H9 (cell line): Measurements from ENCODE around the gene MESD. TPM values are rescaled to one million over a fixed set of nuclear protein-coding genes. Genes with fewer than 3 reads are reported as not detected.

Experiments used
- DNase-seq: peaks from one replicate; pipeline ENCODE4 v3.0.0-alpha.2; 2017
- H2AFZ ChIP-seq: one replicate; pipeline ENCODE4 v1.6.1; 2013; ENCODE audit warnings: mild to moderate bottlenecking, low read length, control low read depth, moderate library complexity
- H2AK5ac ChIP-seq: 2 replicates; pipeline ENCODE4 v1.6.1; 2013; ENCODE audit warnings: low read length, control low read depth, mixed read lengths; ENCODE audit not compliant: insufficient read length
- H2BK120ac ChIP-seq: one replicate; pipeline ENCODE4 v1.6.1; 2013; ENCODE audit warnings: low read depth, mild to moderate bottlenecking, low read length, control low read depth, inconsistent platforms; ENCODE audit not compliant: poor library complexity, severe bottlenecking
- H2BK12ac ChIP-seq: 2 replicates; pipeline ENCODE4 v1.6.1; 2013; ENCODE audit warnings: low read length, control low read depth, mixed read lengths, low read depth; ENCODE audit not compliant: insufficient read length
- H2BK15ac ChIP-seq: 2 replicates; pipeline ENCODE4 v1.6.1; 2013; ENCODE audit warnings: low read depth, low read length, control low read depth
- H2BK20ac ChIP-seq: one replicate; pipeline ENCODE4 v1.6.1; 2013; ENCODE audit warnings: low read depth, mild to moderate bottlenecking, low read length, control low read depth, inconsistent platforms; ENCODE audit not compliant: poor library complexity, severe bottlenecking
- H2BK5ac ChIP-seq: 2 replicates; pipeline ENCODE4 v1.6.1; 2013; ENCODE audit warnings: low read length, control low read depth, mixed read lengths; ENCODE audit not compliant: insufficient read length
- H3K14ac ChIP-seq: 2 replicates; pipeline ENCODE4 v1.6.1; 2013; ENCODE audit warnings: low read length, control low read depth; ENCODE audit not compliant: insufficient read depth
- H3K18ac ChIP-seq: 2 replicates; pipeline ENCODE4 v1.6.1; 2013; ENCODE audit warnings: low read depth, mild to moderate bottlenecking, mixed read lengths, low read length, control low read depth; ENCODE audit not compliant: insufficient read length
- H3K23ac ChIP-seq: 2 replicates; pipeline ENCODE4 v1.6.1; 2013; ENCODE audit warnings: low read length, control low read depth, mixed read lengths, low read depth; ENCODE audit not compliant: insufficient read length
- H3K23me2 ChIP-seq: 2 replicates; pipeline ENCODE4 v1.6.1; 2013; ENCODE audit warnings: low read depth, mild to moderate bottlenecking, mixed read lengths, low read length, control low read depth; ENCODE audit not compliant: insufficient read length, poor library complexity, severe bottlenecking
- H3K27ac ChIP-seq: 2 replicates; pipeline ENCODE4 v1.5.1; 2013; ENCODE audit warnings: low read length, control low read depth, mixed read lengths, low read depth; ENCODE audit not compliant: insufficient read length
- H3K27me3 ChIP-seq: 2 replicates; pipeline ENCODE4 v1.6.1; 2013; ENCODE audit warnings: low read length, control low read depth, inconsistent platforms; ENCODE audit not compliant: insufficient read depth
- H3K4ac ChIP-seq: 2 replicates; pipeline ENCODE4 v1.6.1; 2013; ENCODE audit warnings: low read depth, mild to moderate bottlenecking, control low read depth, inconsistent platforms, low read length, moderate library complexity
- H3K4me1 ChIP-seq: 2 replicates; pipeline ENCODE4 v1.6.1; 2013; ENCODE audit warnings: low read length, control low read depth, inconsistent platforms; ENCODE audit not compliant: insufficient read depth
- H3K4me2 ChIP-seq: 2 replicates; pipeline ENCODE4 v1.6.1; 2013; ENCODE audit warnings: low read length, control low read depth, mixed read lengths; ENCODE audit not compliant: insufficient read length, insufficient read depth
- H3K56ac ChIP-seq: 2 replicates; pipeline ENCODE4 v1.6.1; 2013; ENCODE audit warnings: low read depth, mild to moderate bottlenecking, mixed read lengths, low read length, control low read depth; ENCODE audit not compliant: insufficient read length
- H3K79me1 ChIP-seq: 2 replicates; pipeline ENCODE4 v1.6.1; 2013; ENCODE audit warnings: low read depth, mild to moderate bottlenecking, moderate library complexity, low read length, control low read depth, inconsistent platforms; ENCODE audit not compliant: insufficient read depth, poor library complexity, severe bottlenecking
- H3K79me2 ChIP-seq: 2 replicates; pipeline ENCODE4 v1.6.1; 2013; ENCODE audit warnings: low read length, control low read depth, inconsistent platforms; ENCODE audit not compliant: insufficient read depth
- H3K9ac ChIP-seq: 2 replicates; pipeline ENCODE4 v1.6.1; 2013; ENCODE audit warnings: low read length, control low read depth, mixed read lengths; ENCODE audit not compliant: insufficient read length; ENCODE audit errors: extremely low read depth
- H3K9me3 ChIP-seq: one replicate; pipeline ENCODE4 v1.6.1; 2013; ENCODE audit warnings: low read depth, low read length, inconsistent platforms; ENCODE audit not compliant: control insufficient read depth
- H3T11ph ChIP-seq: one replicate; pipeline ENCODE4 v1.6.1; 2013; ENCODE audit warnings: mild to moderate bottlenecking, low read length, control low read depth, inconsistent platforms
- H4K20me1 ChIP-seq: one replicate; pipeline ENCODE4 v1.6.1; 2013; ENCODE audit not compliant: control insufficient read depth, insufficient read length, insufficient read depth
- H4K5ac ChIP-seq: 2 replicates; pipeline ENCODE4 v1.6.1; 2013; ENCODE audit warnings: low read depth, mild to moderate bottlenecking, mixed read lengths, low read length, control low read depth; ENCODE audit not compliant: insufficient read length
- H4K8ac ChIP-seq: replicated peaks from 2 replicates; pipeline ENCODE4 v1.6.1; 2013; ENCODE audit warnings: low read length, control low read depth, mixed read lengths, low read depth; ENCODE audit not compliant: insufficient read length
- H4K91ac ChIP-seq: 2 replicates; pipeline ENCODE4 v1.6.1; 2013; ENCODE audit warnings: low read depth, mild to moderate bottlenecking, moderate library complexity, mixed read lengths, low read length, control low read depth; ENCODE audit not compliant: insufficient read length
- H3K27ac Mint-ChIP-seq, 3 experiments: 2 replicates in 2 of 3; 3 replicates in 1 of 3; pipeline ENCODE4 v1.8.0; 2020 to 2021; ENCODE audit warnings: mixed read lengths in 3 of 3, mild to moderate bottlenecking in 1 of 3, moderate library complexity in 1 of 3
- H3K27me3 Mint-ChIP-seq: 2 replicates; pipeline ENCODE4 v1.8.0; 2021; ENCODE audit warnings: low read depth, mild to moderate bottlenecking, moderate library complexity, mixed read lengths
- H3K36me3 Mint-ChIP-seq, 3 experiments: 2 replicates in 2 of 3; 3 replicates in 1 of 3; pipeline ENCODE4 v1.8.0; 2020 to 2021; ENCODE audit warnings: low read depth in 3 of 3, mixed read lengths in 3 of 3; ENCODE audit not compliant: insufficient read depth in 1 of 3
- H3K4me1 Mint-ChIP-seq, 2 experiments: 2 replicates each; pipeline ENCODE4 v1.8.0; 2020; ENCODE audit warnings: mixed read lengths in 2 of 2
- H3K4me3 Mint-ChIP-seq, 2 experiments: 2 replicates in 1 of 2; 3 replicates in 1 of 2; pipeline ENCODE4 v1.8.0; 2020 to 2021; ENCODE audit warnings: mild to moderate bottlenecking in 2 of 2, mixed read lengths in 2 of 2, moderate library complexity in 1 of 2
- H3K9me3 Mint-ChIP-seq, 2 experiments: 2 replicates in 1 of 2; 3 replicates in 1 of 2; pipeline ENCODE4 v1.8.0; 2020; ENCODE audit warnings: mild to moderate bottlenecking in 2 of 2, mixed read lengths in 2 of 2, moderate library complexity in 1 of 2
- CTCF ChIP-seq: fragments of 200-600 bp; sonication (generic); conservative IDR thresholded peaks from 3 replicates; pipeline ENCODE4 v1.8.0; 2021; ENCODE audit warnings: antibody characterized with exemption, mild to moderate bottlenecking
- WGBS: extraction: QIAGEN DNeasy Blood & Tissue Kit; methylation state at CpG from one replicate; pipeline ENCODE4 v1.1.7; 2013; ENCODE audit warnings: missing lambda C conversion rate, low lambda C conversion rate, mixed read lengths; ENCODE audit not compliant: insufficient read length; ENCODE audit errors: extremely low coverage; 5-methylcytosine and 5-hydroxymethylcytosine counted together
- total RNA-seq: library from RNA; stranded (reverse); gene quantifications from 2 replicates; pipeline ENCODE4 v1.2.1, GENCODE V29; 2021

Gene MESD
- total RNA-seq, 1 experiment from 2014 or later: 29.1 TPM

- TF ChIP-seq CTCF: no peak
- no peak overlapping the region for H4K91ac ChIP-seq
- H2AK5ac ChIP-seq: no peak overlapping the region
- H3K9ac ChIP-seq: no peak overlapping the region
- H2AFZ ChIP-seq: no peak overlapping the region
- no peaks in the 10 kb centered on the region for H3K9me3 ChIP-seq
- H3K4me3 Mint-ChIP-seq: no peak overlapping the region
- no peak overlapping the region for H2BK20ac ChIP-seq
- no peak overlapping the region for H2BK120ac ChIP-seq
- no peaks in the 10 kb centered on the region for H3K23me2 ChIP-seq
- H3K4me1 ChIP-seq: no peaks in the 10 kb centered on the region; the same call in 1 of the 2 replicates
- no peak overlapping the region for H3K14ac ChIP-seq
- no peaks in the 10 kb centered on the region for H3K79me1 ChIP-seq
- no peak overlapping the region for H2BK5ac ChIP-seq
- no peak overlapping the region for H3K27ac Mint-ChIP-seq
- DNase-seq: no peak
- H3K23ac ChIP-seq: no peak overlapping the region
- no peaks in the 10 kb centered on the region for H3K79me2 ChIP-seq
- no peaks in the 10 kb centered on the region for H3K9me3 Mint-ChIP-seq
- no peak overlapping the region for H4K8ac ChIP-seq
- no peak overlapping the region for H3K27ac ChIP-seq
- H2BK15ac ChIP-seq: no peak overlapping the region
- H4K20me1 ChIP-seq: no peaks in the 10 kb centered on the region
- H3T11ph ChIP-seq: no peak overlapping the region
- WGBS: no CpG with 5 or more reads among the region's 20 CpGs
- no peak overlapping the region for H3K18ac ChIP-seq
- no peak overlapping the region for H4K5ac ChIP-seq
- no peaks in the 10 kb centered on the region for H3K27me3 Mint-ChIP-seq
- H3K4me2 ChIP-seq: no peak overlapping the region
- no peak overlapping the region for H2BK12ac ChIP-seq
- H3K4me1 Mint-ChIP-seq: peaks cover 6 to 7% of the 10 kb centered on the region in 2 experiments
- no peak overlapping the region for H3K56ac ChIP-seq
- no peak overlapping the region for H3K4ac ChIP-seq
- H3K36me3 Mint-ChIP-seq: no peaks in the 10 kb centered on the region; a peak in 3 of 7 replicates
- H3K27me3 ChIP-seq: no peaks in the 10 kb centered on the region
These were observed 57.7 kb downstream of the MESD start for GRCh38 chr15:80931721-80932512.
